Mucosa of descending colon (tissue), 3 donors: ENCODE results near the gene LRTM1. TPM values are rescaled to one million over a fixed set of nuclear protein-coding genes. Genes with fewer than 3 reads are reported as not detected.
A peak's percentile ranks its signal among the peaks of the same experiment; 100 is the strongest.

Experiments used
- ATAC-seq: fragments of 200-7000 bp; cut with Tn5 transposase; one replicate; pipeline ENCODE4 v1.9.1; 2020; ENCODE audit warnings: mild to moderate bottlenecking, moderate library complexity
- DNase-seq, 3 donors: peaks; one replicate each; pipeline ENCODE4 v3.0.0-alpha.2; 2020
- H3K36me3 ChIP-seq: fragments of 200-600 bp; one replicate; pipeline ENCODE4 v1.8.0; 2021; ENCODE audit warnings: low read depth, mild to moderate bottlenecking
- H3K4me1 ChIP-seq: fragments of 200-600 bp; one replicate; pipeline ENCODE4 v1.8.0; 2021; ENCODE audit warnings: low read depth, mild to moderate bottlenecking
- H3K4me3 ChIP-seq: fragments of 200-600 bp; one replicate; pipeline ENCODE4 v1.8.0; 2021; ENCODE audit warnings: mild to moderate bottlenecking
- H3K9me3 ChIP-seq: fragments of 200-600 bp; one replicate; pipeline ENCODE4 v1.8.0; 2021; ENCODE audit warnings: mild to moderate bottlenecking
- CTCF ChIP-seq: fragments of 200-600 bp; IDR thresholded peaks from one replicate; pipeline ENCODE4 v1.8.0; 2022; ENCODE audit warnings: antibody characterized with exemption, mild to moderate bottlenecking
- intact Hi-C, 2 donors: fragments of 100-400 bp; cut with DNase I in 1 of 2; cut with micrococcal nuclease in 1 of 2; formaldehyde crosslinking; loops; one replicate each; pipeline versions ENCODE4 v1.11.0 to v1.11.1; 2022; cut with DNase I, micrococcal nuclease
- total RNA-seq, 3 donors: library from RNA; stranded (reverse); fragmentation: NEBNext Ultra II Directional in 2 of 3; extraction: Animal tissue kit (Norgen Biotek cat#: 25700) in 2 of 3; gene quantifications; one replicate each; pipeline versions ENCODE4 v1.2.1 to v1.2.4, GENCODE V29; 2021 to 2023
- donor health status: DM: no; HTN: no; CAD: no; lungs with moderate emphysema.
- donor health status: DM: no; HTN: no; CAD: no.
- donor health status: DM: no; HTN: yes; CAD: no.

The LRTM1 gene
- total RNA-seq, 3 donors from 2014 or later = not detected

DNA sequence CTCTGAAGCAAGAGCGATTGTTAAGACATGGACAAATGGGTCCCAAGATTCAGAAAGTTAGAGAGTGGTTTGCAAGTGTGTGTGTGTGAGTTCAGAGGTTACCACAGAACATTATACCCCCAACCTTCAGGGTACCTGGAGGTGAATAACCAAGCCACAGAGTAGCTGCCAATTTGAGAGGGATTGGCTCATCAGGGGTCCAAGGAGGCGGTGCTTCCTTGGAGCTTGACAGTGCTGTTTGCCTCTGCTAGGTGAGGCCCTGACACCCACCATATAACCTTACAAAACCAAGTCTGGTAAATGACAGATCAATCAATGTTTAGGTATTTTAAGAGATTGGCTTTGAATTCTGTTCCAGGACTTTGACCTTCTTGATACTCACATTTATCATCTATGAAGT is 35.7 kb downstream of the LRTM1 start:
- peaks cover 7% of the 10 kb centered on the region for H3K4me1 ChIP-seq

DNA sequence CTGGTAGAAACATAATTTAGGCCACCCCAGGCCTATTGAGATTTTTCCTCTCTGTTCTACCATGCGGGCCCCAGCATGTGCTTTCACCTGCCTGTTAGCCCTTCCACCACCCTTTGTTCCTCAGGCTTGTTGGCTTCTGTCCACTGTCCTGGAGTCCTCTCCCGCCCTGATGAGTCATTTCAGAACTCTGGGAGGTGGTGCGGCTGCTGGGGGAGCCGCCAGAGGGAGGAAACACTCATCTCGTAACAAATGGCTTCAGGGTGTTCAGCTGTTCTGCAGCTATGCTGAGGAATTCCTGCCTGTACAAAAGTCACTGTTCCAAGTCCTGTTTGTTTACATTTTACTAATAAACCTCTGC is 36.3 kb downstream of the LRTM1 start:
- DNase-seq (peak; percentile 77 to 80 (median 78)), ATAC-seq (peak; percentile 99)
- no peak overlapping the region for H3K4me3 ChIP-seq
- no peaks in the 10 kb centered on the region for H3K36me3 ChIP-seq
- no peaks in the 10 kb centered on the region for H3K9me3 ChIP-seq
- intact Hi-C loops = no loop called here
- peak; percentile 28 for TF ChIP-seq CTCF
- H3K4me1 ChIP-seq = peaks cover 7% of the 10 kb centered on the region

More for the DNA sequence above, 35.7 kb downstream of the LRTM1 start:
- no peak for DNase-seq
- no peak for TF ChIP-seq CTCF
- H3K36me3 ChIP-seq = no peaks in the 10 kb centered on the region
- ATAC-seq = no peak
- intact Hi-C loops = no loop called here
- no peaks in the 10 kb centered on the region for H3K9me3 ChIP-seq
- no peak overlapping the region for H3K4me3 ChIP-seq

- Histone ChIP-seq H3K36me3 (no peaks in the 10 kb centered on the region), H3K4me1 (peaks cover 7% of the 10 kb centered on the region), H3K4me3 (no peak overlapping the region), H3K9me3 (no peaks in the 10 kb centered on the region)
- intact Hi-C loops = no loop called here
- no peak for DNase-seq
- no peak for TF ChIP-seq CTCF
- no peak for ATAC-seq
Observed at GRCh38 chr3:54889731-54890130, 38.1 kb downstream of the LRTM1 start.

DNA sequence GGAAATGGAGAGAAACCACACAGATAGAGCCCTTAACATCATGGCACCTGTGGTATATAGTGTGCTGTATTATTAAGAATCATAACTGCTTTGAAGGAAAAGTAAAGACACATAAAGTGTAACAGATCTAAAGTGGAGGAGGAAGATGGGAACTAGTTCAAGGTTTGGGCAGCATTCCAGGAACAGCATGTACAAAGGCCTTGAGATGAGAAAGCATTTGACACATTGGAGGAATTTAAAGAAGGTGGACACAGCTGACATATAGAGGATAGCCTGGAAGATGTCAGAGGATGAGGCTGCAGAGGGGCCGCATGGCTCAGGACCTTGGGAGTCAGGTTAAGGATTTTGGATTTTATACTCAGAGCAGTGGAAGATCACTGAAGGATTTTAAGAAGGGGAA is 39.0 kb downstream of the LRTM1 start:
- no peak overlapping the region for H3K4me3 ChIP-seq
- no peak for DNase-seq
- no peak for ATAC-seq
- H3K36me3 ChIP-seq = no peaks in the 10 kb centered on the region
- no peak for TF ChIP-seq CTCF
- peaks cover 7% of the 10 kb centered on the region for H3K4me1 ChIP-seq
- H3K9me3 ChIP-seq = no peaks in the 10 kb centered on the region
- intact Hi-C loops = no loop called here

DNA sequence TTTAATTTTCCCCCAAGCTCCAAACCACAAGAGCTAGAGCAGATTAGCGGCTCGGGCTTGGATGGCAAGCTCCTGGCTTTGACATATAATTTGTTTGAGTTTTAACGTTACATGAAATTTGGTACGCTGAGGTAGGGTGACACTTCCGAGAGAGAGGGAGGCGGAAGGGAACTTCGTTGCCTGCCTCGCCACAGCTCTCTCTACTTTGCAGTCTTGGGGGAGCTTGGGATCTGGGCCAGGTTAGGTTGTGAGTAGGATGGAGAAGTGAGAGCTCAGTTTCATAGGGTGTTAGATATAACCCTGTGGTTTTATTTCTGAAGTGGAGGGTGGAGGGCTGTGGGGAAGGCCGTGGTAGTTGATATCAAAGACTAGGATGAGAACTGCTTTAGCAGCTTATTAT is 39.7 kb downstream of the LRTM1 start:
- Histone ChIP-seq H3K4me3 (no peak overlapping the region), H3K36me3 (no peaks in the 10 kb centered on the region), H3K4me1 (peaks cover 7% of the 10 kb centered on the region), H3K9me3 (no peaks in the 10 kb centered on the region)
- DNase-seq (no peak), ATAC-seq (no peak)
- intact Hi-C loops = no loop called here
- no peak for TF ChIP-seq CTCF

DNA sequence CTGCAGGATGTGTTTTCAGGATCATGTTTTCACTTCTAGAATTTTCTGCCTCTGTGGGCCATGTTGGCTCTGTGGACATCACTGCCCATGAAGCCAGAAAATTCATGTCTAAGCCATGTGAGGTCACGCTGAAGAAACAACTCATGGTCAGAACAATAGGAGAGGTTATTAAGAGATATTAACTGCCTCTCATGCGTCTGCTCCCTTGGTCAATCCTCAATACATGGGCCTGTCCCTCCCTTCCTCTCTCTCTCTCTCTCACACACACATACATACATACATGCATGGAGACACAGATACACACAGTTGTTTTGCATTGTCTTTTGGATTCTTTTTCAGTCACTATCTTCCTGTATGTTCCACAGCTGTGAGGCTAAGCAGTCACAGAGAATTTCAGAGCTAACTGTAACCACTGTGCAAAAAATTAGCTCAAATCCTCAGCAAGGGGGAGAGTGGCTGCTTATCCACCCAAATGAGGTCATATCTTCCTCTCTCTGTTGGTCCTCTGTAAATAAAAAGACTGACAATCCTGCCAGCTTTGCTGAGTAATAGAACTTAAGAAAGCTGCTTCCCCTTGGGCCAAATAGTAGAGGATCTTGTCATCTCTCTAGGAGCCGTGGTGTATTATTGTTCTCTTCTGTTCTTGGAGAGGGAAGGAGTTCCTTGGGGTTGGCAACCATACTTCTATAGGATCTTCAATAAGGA is 45.6 kb downstream of the LRTM1 start:
- Histone ChIP-seq H3K4me3 (no peak overlapping the region), H3K4me1 (no peaks in the 10 kb centered on the region), H3K36me3 (no peaks in the 10 kb centered on the region), H3K9me3 (no peaks in the 10 kb centered on the region)
- ATAC-seq (peak; percentile 59), DNase-seq (peak in 1 of 3 donors; percentile 12)
- no peak for TF ChIP-seq CTCF
- intact Hi-C loops = no loop called here
